H1 (cell line): ENCODE results near the gene GPD1L. TPM values are rescaled to one million over a fixed set of nuclear protein-coding genes. Genes with fewer than 3 reads are reported as not detected.

Experiments used
- CTCF ChIA-PET: fragments of 300-600 bp; sonication (Branson Sonifier 250); formaldehyde crosslinking; loops from one replicate; lab custom pipeline; 2021; ENCODE audit not compliant: partially characterized antibody; lab: Charles Lee
- POLR2A ChIA-PET: fragments of 300-600 bp; sonication (Branson Sonifier 250); formaldehyde crosslinking; loops from one replicate; lab custom pipeline; 2021; ENCODE audit warnings: inconsistent platforms; ENCODE audit not compliant: partially characterized antibody; lab: Charles Lee
- DNase-seq, 2 experiments: peaks; one replicate each; pipeline versions ENCODE4 v3.0.0 to v3.0.0-alpha.2; 2010 to 2022; ENCODE audit warnings: low spot score in 2 of 2, low read depth in 1 of 2, mixed read lengths in 1 of 2
- FAIRE-seq: peaks from 2 replicates; lab custom pipeline; 2011; peaks lifted over from hg19 to GRCh38; lab: Jason Lieb, UNC
- H2AFZ ChIP-seq: 2 replicates; pipeline ENCODE4 v1.8.1; 2012; ENCODE audit warnings: low read length, inconsistent platforms
- H2AK5ac ChIP-seq: 2 replicates; pipeline ENCODE4 v1.6.1; 2013; ENCODE audit warnings: low read depth, low read length
- H2BK120ac ChIP-seq: replicated peaks from 2 replicates; pipeline ENCODE3; 2013; ENCODE audit warnings: low read depth, low read length, inconsistent platforms
- H2BK12ac ChIP-seq: 2 replicates; pipeline ENCODE4 v1.6.1; 2013; ENCODE audit warnings: low read depth, low read length
- H2BK15ac ChIP-seq: 2 replicates; pipeline ENCODE4 v1.6.1; 2013; ENCODE audit warnings: low read length
- H2BK20ac ChIP-seq: 2 replicates; pipeline ENCODE4 v1.6.1; 2013; ENCODE audit warnings: low read length
- H2BK5ac ChIP-seq: 2 replicates; pipeline ENCODE4 v1.6.1; 2013; ENCODE audit warnings: low read depth, low read length
- H3K14ac ChIP-seq: 2 replicates; pipeline ENCODE4 v1.6.1; 2013; ENCODE audit warnings: inconsistent platforms; ENCODE audit not compliant: insufficient read length
- H3K18ac ChIP-seq: 2 replicates; pipeline ENCODE4 v1.6.1; 2013; ENCODE audit warnings: low read length; ENCODE audit errors: extremely low read depth
- H3K23ac ChIP-seq: 2 replicates; pipeline ENCODE4 v1.6.1; 2013; ENCODE audit warnings: inconsistent platforms; ENCODE audit not compliant: insufficient read length
- H3K23me2 ChIP-seq: 2 replicates; pipeline ENCODE4 v1.6.1; 2013; ENCODE audit warnings: low read depth, low read length
- H3K27ac ChIP-seq: 2 replicates; pipeline ENCODE4 v1.6.1; 2011; ENCODE audit warnings: low read depth, low read length, inconsistent platforms
- H3K27me3 ChIP-seq, 4 experiments: replicated peaks in 1 of 4; 1 replicate in 1 of 4; 2 replicates in 3 of 4; pipeline versions ENCODE4 v1.6.1 to v1.8.1; 2011 to 2013; ENCODE audit warnings: low read length in 3 of 4, mild to moderate bottlenecking in 3 of 4, inconsistent platforms in 2 of 4, mixed read lengths in 2 of 4, moderate library complexity in 1 of 4; ENCODE audit not compliant: control insufficient read depth in 3 of 4, insufficient read depth in 3 of 4; ENCODE audit errors: extremely low read depth in 1 of 4
- H3K36me3 ChIP-seq, 4 experiments: 2 replicates each; pipeline versions ENCODE4 v1.6.1 to v1.8.1; 2011 to 2013; ENCODE audit warnings: mild to moderate bottlenecking in 4 of 4, low read length in 3 of 4, moderate library complexity in 2 of 4, control low read depth in 1 of 4, inconsistent platforms in 1 of 4; ENCODE audit not compliant: insufficient read depth in 4 of 4, control insufficient read depth in 2 of 4
- H3K4ac ChIP-seq: replicated peaks from 2 replicates; pipeline ENCODE3; 2013; ENCODE audit warnings: low read length, low read depth, mixed read lengths, inconsistent platforms; ENCODE audit not compliant: insufficient read length
- H3K4me1 ChIP-seq, 4 experiments: replicated peaks in 1 of 4; 1 replicate in 1 of 4; 2 replicates in 3 of 4; pipeline versions ENCODE4 v1.6.1 to v1.8.1; 2011 to 2013; ENCODE audit warnings: low read length in 3 of 4, inconsistent platforms in 2 of 4, mixed read lengths in 1 of 4; ENCODE audit not compliant: insufficient read depth in 4 of 4, control insufficient read depth in 3 of 4
- H3K4me2 ChIP-seq, 2 experiments: 2 replicates each; pipeline versions ENCODE4 v1.6.1 to v1.8.1; 2011 to 2013; ENCODE audit warnings: low read depth in 2 of 2, low read length in 2 of 2, control low read depth in 1 of 2, inconsistent platforms in 1 of 2, mild to moderate bottlenecking in 1 of 2; ENCODE audit not compliant: insufficient read depth in 1 of 2
- H3K4me3 ChIP-seq, 4 experiments: fragments of 200-600, 300-600 bp in 1 of 4; sonication (generic), shearing (Covaris generic), sonication (Bioruptor Twin) in 1 of 4; 2 replicates each; pipeline versions ENCODE4 v1.5.1 to v1.8.1; 2011 to 2016; ENCODE audit warnings: low read length in 4 of 4, low read depth in 3 of 4, control low read depth in 2 of 4, inconsistent platforms in 2 of 4, mild to moderate bottlenecking in 2 of 4, mixed read lengths in 1 of 4, moderate library complexity in 1 of 4; ENCODE audit not compliant: insufficient read depth in 2 of 4; ENCODE audit errors: extremely low read depth in 1 of 4
- H3K56ac ChIP-seq: replicated peaks from 2 replicates; pipeline ENCODE3; 2013; ENCODE audit warnings: low read depth, mild to moderate bottlenecking, mixed read lengths, low read length, inconsistent platforms; ENCODE audit not compliant: insufficient read length
- H3K79me1 ChIP-seq: 2 replicates; pipeline ENCODE4 v1.6.1; 2013; ENCODE audit warnings: low read depth, low read length, control low read depth
- H3K79me2 ChIP-seq, 2 experiments: 2 replicates each; pipeline versions ENCODE4 v1.6.1 to v1.8.1; 2012 to 2013; ENCODE audit warnings: low read length in 2 of 2, mild to moderate bottlenecking in 2 of 2, inconsistent platforms in 1 of 2; ENCODE audit not compliant: insufficient read depth in 2 of 2, control insufficient read depth in 1 of 2
- H3K9ac ChIP-seq, 4 experiments: replicated peaks in 1 of 4; 1 replicate in 1 of 4; 2 replicates in 3 of 4; pipeline versions ENCODE4 v1.6.1 to v1.8.1; 2011 to 2013; ENCODE audit warnings: low read depth in 3 of 4, low read length in 3 of 4, control low read depth in 2 of 4, mild to moderate bottlenecking in 2 of 4, moderate library complexity in 2 of 4, inconsistent platforms in 1 of 4; ENCODE audit errors: extremely low read depth in 1 of 4
- H3K9me3 ChIP-seq, 2 experiments: 2 replicates each; pipeline versions ENCODE4 v1.6.1 to v1.8.1; 2012 to 2013; ENCODE audit warnings: mild to moderate bottlenecking in 2 of 2, moderate library complexity in 2 of 2, control low read depth in 1 of 2, inconsistent platforms in 1 of 2, low read depth in 1 of 2, low read length in 1 of 2, mixed read lengths in 1 of 2; ENCODE audit not compliant: insufficient read depth in 2 of 2
- H4K20me1 ChIP-seq, 2 experiments: replicated peaks in 1 of 2; 2 replicates each; pipeline versions ENCODE3 to v1.8.1; 2011 to 2013; ENCODE audit warnings: inconsistent platforms in 2 of 2, low read length in 2 of 2, mild to moderate bottlenecking in 1 of 2; ENCODE audit not compliant: insufficient read depth in 2 of 2, control insufficient read depth in 1 of 2
- H4K5ac ChIP-seq: 2 replicates; pipeline ENCODE4 v1.6.1; 2013; ENCODE audit warnings: low read length, low read depth, mixed read lengths, inconsistent platforms; ENCODE audit not compliant: insufficient read length
- H4K8ac ChIP-seq: 2 replicates; pipeline ENCODE4 v1.8.0; 2013; ENCODE audit warnings: mild to moderate bottlenecking, moderate library complexity, low read length, inconsistent platforms; ENCODE audit not compliant: insufficient read depth; ENCODE audit errors: extremely low read depth
- H4K91ac ChIP-seq: replicated peaks from 2 replicates; pipeline ENCODE3; 2013; ENCODE audit warnings: low read length, mixed read lengths, inconsistent platforms; ENCODE audit not compliant: insufficient read length
- BCL11A ChIP-seq, 2 experiments: IDR thresholded peaks; one replicate each; pipeline ENCODE4 v1.6.1; 2011; ENCODE audit warnings: low read depth in 2 of 2, low read length in 2 of 2, mild to moderate bottlenecking in 2 of 2
- BRCA1 ChIP-seq: IDR thresholded peaks from 2 replicates; pipeline ENCODE4 v1.6.1; 2012; ENCODE audit warnings: low read depth, low read length, improper control_type of control experiment
- CHD1 ChIP-seq: IDR thresholded peaks from 2 replicates; pipeline ENCODE4 v1.6.1; 2012; ENCODE audit warnings: low read depth, low read length, improper control_type of control experiment
- CHD2 ChIP-seq: IDR thresholded peaks from 2 replicates; pipeline ENCODE4 v1.6.1; 2012; ENCODE audit warnings: low read length, improper control_type of control experiment
- EP300 ChIP-seq, 2 experiments: IDR thresholded peaks; 1 replicate in 1 of 2; 2 replicates in 1 of 2; pipeline ENCODE4 v1.6.1; 2011 to 2012; ENCODE audit warnings: low read depth in 2 of 2, low read length in 2 of 2, mild to moderate bottlenecking in 2 of 2, borderline replicate concordance in 1 of 2, inconsistent platforms in 1 of 2, moderate library complexity in 1 of 2
- EZH2 ChIP-seq: fragments of 200-600 bp; sonication (generic); IDR thresholded peaks from 2 replicates; pipeline ENCODE4 v1.7.1; 2012; ENCODE audit warnings: low read depth, mild to moderate bottlenecking, moderate library complexity, low read length, inconsistent platforms; ENCODE audit not compliant: severe bottlenecking
- FOSL1 ChIP-seq: IDR thresholded peaks from 2 replicates; pipeline ENCODE4 v1.6.1; 2011; ENCODE audit warnings: mild to moderate bottlenecking, low read depth, low read length, moderate library complexity; ENCODE audit not compliant: insufficient read depth
- GTF2F1 ChIP-seq: IDR thresholded peaks from 2 replicates; pipeline ENCODE4 v1.6.1; 2012; ENCODE audit warnings: low read depth, low read length, improper control_type of control experiment, borderline replicate concordance
- JUND ChIP-seq: IDR thresholded peaks from 2 replicates; pipeline ENCODE4 v1.6.1; 2011; ENCODE audit warnings: mild to moderate bottlenecking, improper control_type of control experiment, low read length
- KDM1A ChIP-seq: fragments of 200-600, 300-600 bp; sonication (generic); IDR thresholded peaks from 2 replicates; pipeline ENCODE4 v1.7.1; 2016; ENCODE audit warnings: mild to moderate bottlenecking, low read length, borderline replicate concordance
- MAFK ChIP-seq: IDR thresholded peaks from 2 replicates; pipeline ENCODE4 v1.6.1; 2012; ENCODE audit warnings: low read depth, mild to moderate bottlenecking, improper control_type of control experiment, low read length
- NRF1 ChIP-seq: IDR thresholded peaks from 2 replicates; pipeline ENCODE4 v1.6.1; 2011; ENCODE audit warnings: mild to moderate bottlenecking, low read depth, low read length, improper control_type of control experiment
- RAD21 ChIP-seq, 2 experiments: IDR thresholded peaks in 1 of 2; conservative IDR thresholded peaks in 1 of 2; 2 replicates each; pipeline ENCODE4 v1.6.1; 2011; ENCODE audit warnings: low read depth in 2 of 2, low read length in 2 of 2, improper control_type of control experiment in 1 of 2, inconsistent platforms in 1 of 2, mild to moderate bottlenecking in 1 of 2, moderate library complexity in 1 of 2
- SIRT6 ChIP-seq: IDR thresholded peaks from one replicate; pipeline ENCODE4 v1.7.1; 2012; ENCODE audit warnings: low read length, inconsistent platforms
- polyA plus RNA-seq, 7 experiments: library from polyadenylated mRNA; depleted of rRNA in 3 of 7; stranded (reverse) in 5 of 7; unstranded in 2 of 7; fragments of >200 nt in 5 of 7; fragments of 200-250 nt in 2 of 7; gene quantifications; 1 replicate in 5 of 7; 2 replicates in 1 of 7; 4 replicates in 1 of 7; pipeline versions ENCODE4 v1.2.1 to v1.2.3, GENCODE V29; 2011 to 2013; ENCODE audit warnings: missing spikeins in 2 of 7, mixed read lengths in 2 of 7
- total RNA-seq: library from RNA; stranded (reverse); fragmentation: NEBNext Ultra II Directional; extraction: Animal tissue kit (Norgen Biotek cat#: 25700); gene quantifications from 2 replicates; pipeline ENCODE4 v1.2.1, GENCODE V29; 2021

The GPD1L gene
- total and polyA plus RNA-seq, 2 of the 8 experiments (the other 6 are each of a cell fraction or from before 2014, with no cell fraction given) = 2.4 to 8.4 TPM

DNA sequence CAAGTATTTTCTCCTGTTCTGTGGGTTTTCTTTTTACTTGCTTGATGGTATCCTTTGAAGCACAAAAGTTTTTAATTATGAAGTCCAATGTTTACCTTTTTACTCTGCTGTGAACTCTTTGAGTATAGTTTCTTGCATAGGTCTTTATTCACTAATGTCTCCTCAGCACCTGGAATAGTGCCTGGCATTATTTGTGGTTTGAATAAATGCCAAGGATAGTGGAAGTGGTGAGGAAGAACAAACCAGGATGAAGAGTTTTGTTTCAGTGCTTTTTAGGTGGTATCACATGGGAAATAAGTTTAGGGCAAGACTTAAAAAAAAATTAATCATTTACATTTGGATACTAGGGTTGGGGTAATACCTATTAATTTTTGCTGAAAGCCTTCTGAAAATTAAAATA, 25.7 kb downstream of the GPD1L start:
- H3K56ac ChIP-seq = no peak overlapping the region
- H3K4me2 ChIP-seq = no peak overlapping the region
- CTCF ChIA-PET = interaction anchor here (1.3 to 2.6 kb wide), 2 partner anchors 12 to 45 kb away, joined by 4 to 12 read pairs; no protein-coding TSS in a partner anchor
- H3K18ac ChIP-seq = no peak overlapping the region
- POLR2A ChIA-PET = interaction anchor here (0.6 kb wide), 1 partner anchor 1509 kb away, joined by 3 read pairs; no protein-coding TSS in a partner anchor
- H3K4me1 ChIP-seq = peaks cover 0 to 3% (median 0%) of the 10 kb centered on the region in 4 experiments; a peak in 1 of 7 replicates
- H2BK15ac ChIP-seq = no peak overlapping the region
- no peak overlapping the region for H2AK5ac ChIP-seq
- no peaks in the 10 kb centered on the region for H4K20me1 ChIP-seq
- H3K79me1 ChIP-seq = no peaks in the 10 kb centered on the region
- no peak overlapping the region for H3K23ac ChIP-seq
- H4K8ac ChIP-seq = no peak overlapping the region
- H3K27me3 ChIP-seq = no peaks in the 10 kb centered on the region
- no peak for TF ChIP-seq RAD21 (IDR thresholded peaks at IDR 0.05 in 1 of 2, conservative IDR thresholded peaks at IDR 0.05 in 1 of 2; ENCODE audit: low read depth in 2 of 2, low read length in 2 of 2)
- no peak for TF ChIP-seq SIRT6
- TF ChIP-seq EP300 (IDR thresholded peaks at IDR 0.05; ENCODE audit: borderline replicate concordance in 1 of 2, low read depth in 2 of 2, low read length in 2 of 2) = no peak
- TF ChIP-seq FOSL1 = no peak
- no peak for TF ChIP-seq NRF1
- TF ChIP-seq BCL11A (IDR thresholded peaks at IDR 0.05; ENCODE audit: low read depth in 2 of 2, low read length in 2 of 2) = no peak
- TF ChIP-seq KDM1A = no peak
- no peak for TF ChIP-seq GTF2F1
- TF ChIP-seq JUND = no peak
- TF ChIP-seq MAFK = no peak
- no peak for TF ChIP-seq CHD2
- TF ChIP-seq CHD1 = no peak
- no peak for TF ChIP-seq BRCA1
- TF ChIP-seq EZH2 = no peak
- no peak overlapping the region for H2AFZ ChIP-seq
- H2BK20ac ChIP-seq = no peak overlapping the region
- H3K4me3 ChIP-seq = no peak overlapping the region
- H3K9me3 ChIP-seq = no peaks in the 10 kb centered on the region
- H3K9ac ChIP-seq = no peak overlapping the region
- no peak overlapping the region for H2BK12ac ChIP-seq
- no peaks in the 10 kb centered on the region for H3K36me3 ChIP-seq
- DNase-seq (no peak), FAIRE-seq (no peak)
- no peak overlapping the region for H2BK120ac ChIP-seq
- no peak overlapping the region for H3K27ac ChIP-seq
- no peaks in the 10 kb centered on the region for H3K79me2 ChIP-seq
- no peak overlapping the region for H3K14ac ChIP-seq
- H4K91ac ChIP-seq = no peak overlapping the region
- no peak overlapping the region for H2BK5ac ChIP-seq
- H3K4ac ChIP-seq = no peak overlapping the region
- no peaks in the 10 kb centered on the region for H3K23me2 ChIP-seq
- H4K5ac ChIP-seq = no peak overlapping the region
